ENCODE data around the gene FAM219A. TPM values are rescaled to one million over a fixed set of nuclear protein-coding genes. Genes with fewer than 3 reads are reported as not detected.
"Not testable (repeated sequence)": the region's sequence is repeated elsewhere in the genome, so short reads cannot be mapped to it uniquely, and the experiment has no call there.

The FAM219A gene
- total and polyA plus RNA-seq, 5 donors: 19.8 to 28.1 (median 23.8) TPM

- Histone ChIP-seq H3K4me3 (ENCODE audit: low read length) (no peak overlapping the region), H3K27ac (ENCODE audit: low read length) (no peak overlapping the region), H3K4me1 (ENCODE audit: control insufficient read depth, insufficient read depth, low read length) (no peaks in the 10 kb centered on the region), H3K9me3 (ENCODE audit: control insufficient read depth, low read length) (no peaks in the 10 kb centered on the region), H3K27me3 (ENCODE audit: control insufficient read depth, insufficient read depth) (no peaks in the 10 kb centered on the region)
- DNase-seq (no peak), ATAC-seq (no peak)
- WGBS: 96% methylated on average over 4 of the region's 4 CpGs
- intact Hi-C loops (cut with DNase I): loop anchor here in 1 of 4 donors (10.0 kb wide), 1 partner anchor 55 kb away; no protein-coding TSS in a partner anchor
Observed at GRCh38 chr9:34369636-34370035, 88.7 kb downstream of the FAM219A start.

GRCh38 chr9:34368796-34369195 is 89.6 kb downstream of the FAM219A start:
- not testable (repeated sequence) for H3K4me3 ChIP-seq (ENCODE audit: low read length); H3K9me3 ChIP-seq (ENCODE audit: control insufficient read depth, low read length); DNase-seq; ATAC-seq; H3K27ac ChIP-seq (ENCODE audit: low read length); H3K27me3 ChIP-seq (ENCODE audit: control insufficient read depth, insufficient read depth); H3K4me1 ChIP-seq (ENCODE audit: control insufficient read depth, insufficient read depth, low read length)
- intact Hi-C loops (cut with DNase I): loop anchor here in 1 of 4 donors (10.0 kb wide), 1 partner anchor 56 kb away; no protein-coding TSS in a partner anchor
- 98% methylated on average over 5 of the region's 5 CpGs for WGBS

GRCh38 chr9:34367751-34368410 is 90.5 kb downstream of the FAM219A start:
- H3K9me3 ChIP-seq (ENCODE audit: control insufficient read depth, low read length); H3K4me1 ChIP-seq (ENCODE audit: control insufficient read depth, insufficient read depth, low read length); H3K27me3 ChIP-seq (ENCODE audit: control insufficient read depth, insufficient read depth); ATAC-seq; H3K4me3 ChIP-seq (ENCODE audit: low read length); DNase-seq; H3K27ac ChIP-seq (ENCODE audit: low read length): not testable (repeated sequence)
- WGBS: 97% methylated on average over 3 of the region's 3 CpGs
- intact Hi-C loops (cut with DNase I): loop anchor here in 1 of 4 donors (10.0 kb wide), 1 partner anchor 57 kb away; no protein-coding TSS in a partner anchor

GRCh38 chr9:34366365-34366764 is 92.0 kb downstream of the FAM219A start:
- DNase-seq: no peak
- Histone ChIP-seq H3K4me1 (ENCODE audit: control insufficient read depth, insufficient read depth, low read length) (peaks cover 5% of the 10 kb centered on the region), H3K27ac (ENCODE audit: low read length) (no peak overlapping the region), H3K27me3 (ENCODE audit: control insufficient read depth, insufficient read depth) (no peaks in the 10 kb centered on the region), H3K9me3 (ENCODE audit: control insufficient read depth, low read length) (no peaks in the 10 kb centered on the region), H3K4me3 (ENCODE audit: low read length) (no peak overlapping the region)
- WGBS: 92% methylated on average over 2 of the region's 2 CpGs
- intact Hi-C loops (cut with DNase I): loop anchor here in 1 of 4 donors (10.0 kb wide), 1 partner anchor 58 kb away; no protein-coding TSS in a partner anchor
- no peak for ATAC-seq

GRCh38 chr9:34365282-34365681 is 93.1 kb downstream of the FAM219A start:
- 73% methylated on average over 2 of the region's 2 CpGs for WGBS
- H3K27me3 ChIP-seq (ENCODE audit: control insufficient read depth, insufficient read depth): no peaks in the 10 kb centered on the region
- no peak overlapping the region for H3K4me3 ChIP-seq (ENCODE audit: low read length)
- no peak for ATAC-seq
- peaks cover 5% of the 10 kb centered on the region for H3K4me1 ChIP-seq (ENCODE audit: control insufficient read depth, insufficient read depth, low read length)
- intact Hi-C loops (cut with DNase I): loop anchor here in 1 of 4 donors (10.0 kb wide), 1 partner anchor 60 kb away; no protein-coding TSS in a partner anchor
- no peaks in the 10 kb centered on the region for H3K9me3 ChIP-seq (ENCODE audit: control insufficient read depth, low read length)
- no peak overlapping the region for H3K27ac ChIP-seq (ENCODE audit: low read length)
- DNase-seq: no peak

- no peaks in the 10 kb centered on the region for H3K9me3 ChIP-seq (ENCODE audit: control insufficient read depth, low read length)
- H3K27ac ChIP-seq (ENCODE audit: low read length): peak overlapping the region; percentile 87
- WGBS: 39% methylated on average over 13 of the region's 13 CpGs
- peaks cover 5% of the 10 kb centered on the region for H3K4me1 ChIP-seq (ENCODE audit: control insufficient read depth, insufficient read depth, low read length)
- H3K4me3 ChIP-seq (ENCODE audit: low read length): peak overlapping the region; percentile 1
- intact Hi-C loops (cut with DNase I): loop anchor here in 1 of 4 donors (10.0 kb wide), 1 partner anchor 61 kb away; no protein-coding TSS in a partner anchor
- DNase-seq: peak; percentile 43 to 81 (median 69)
- H3K27me3 ChIP-seq (ENCODE audit: control insufficient read depth, insufficient read depth): no peaks in the 10 kb centered on the region
- peak; percentile 81 to 94 for ATAC-seq
Observed at GRCh38 chr9:34363619-34364351, 94.6 kb downstream of the FAM219A start.

- WGBS: 94% methylated on average over 4 of the region's 4 CpGs
- peaks cover 5% of the 10 kb centered on the region for H3K4me1 ChIP-seq (ENCODE audit: control insufficient read depth, insufficient read depth, low read length)
- no peak overlapping the region for H3K4me3 ChIP-seq (ENCODE audit: low read length)
- ATAC-seq: no peak
- DNase-seq: no peak
- peak overlapping the region; percentile 87 for H3K27ac ChIP-seq (ENCODE audit: low read length)
- intact Hi-C loops (cut with DNase I): loop anchor here in 1 of 4 donors (10.0 kb wide), 1 partner anchor 62 kb away; no protein-coding TSS in a partner anchor
- no peaks in the 10 kb centered on the region for H3K27me3 ChIP-seq (ENCODE audit: control insufficient read depth, insufficient read depth)
- no peaks in the 10 kb centered on the region for H3K9me3 ChIP-seq (ENCODE audit: control insufficient read depth, low read length)
Observed at GRCh38 chr9:34362614-34363214, 95.7 kb downstream of the FAM219A start.

GRCh38 chr9:34352957-34353356 is 105.4 kb downstream of the FAM219A start:
- H3K4me3 ChIP-seq (ENCODE audit: low read length); H3K27me3 ChIP-seq (ENCODE audit: control insufficient read depth, insufficient read depth); H3K9me3 ChIP-seq (ENCODE audit: control insufficient read depth, low read length); ATAC-seq; H3K27ac ChIP-seq (ENCODE audit: low read length); intact Hi-C loops (cut with DNase I); H3K4me1 ChIP-seq (ENCODE audit: control insufficient read depth, insufficient read depth, low read length); DNase-seq: not testable (repeated sequence)
- WGBS: 90% methylated on average over 1 of the region's 1 CpG

GRCh38 chr9:34352122-34352652 is 106.2 kb downstream of the FAM219A start:
- ATAC-seq: peak in 1 of 2 donors; percentile 19
- H3K4me3 ChIP-seq (ENCODE audit: low read length); H3K9me3 ChIP-seq (ENCODE audit: control insufficient read depth, low read length); DNase-seq; H3K27ac ChIP-seq (ENCODE audit: low read length); H3K4me1 ChIP-seq (ENCODE audit: control insufficient read depth, insufficient read depth, low read length); H3K27me3 ChIP-seq (ENCODE audit: control insufficient read depth, insufficient read depth); intact Hi-C loops (cut with DNase I): not testable (repeated sequence)
- 85% methylated on average over 7 of the region's 7 CpGs for WGBS

- peaks cover 2% of the 10 kb centered on the region for H3K4me1 ChIP-seq (ENCODE audit: control insufficient read depth, insufficient read depth, low read length)
- 96% methylated on average over 3 of the region's 3 CpGs for WGBS
- DNase-seq (no peak), ATAC-seq (no peak)
- H3K27ac ChIP-seq (ENCODE audit: low read length): no peak overlapping the region
- no peaks in the 10 kb centered on the region for H3K27me3 ChIP-seq (ENCODE audit: control insufficient read depth, insufficient read depth)
- no peaks in the 10 kb centered on the region for H3K9me3 ChIP-seq (ENCODE audit: control insufficient read depth, low read length)
- H3K4me3 ChIP-seq (ENCODE audit: low read length): no peak overlapping the region
- intact Hi-C loops (cut with DNase I): no loop called here
Observed at GRCh38 chr9:34349324-34349723, 109.0 kb downstream of the FAM219A start.

All from right cardiac atrium (tissue), 5 donors.